Activated T-cell treated with anti-CD3 and anti-CD28 coated beads, Interleukin-2, amount 50 U/mL, for 24 hours (primary cell): ENCODE results near the gene SLC32A1.
A peak's percentile ranks its signal among the peaks of the same experiment; 100 is the strongest.

ENCODE experiments used
- DNase-seq: peaks from one replicate; pipeline ENCODE4 v3.0.0-alpha.2; 2020
- H3K27ac Mint-ChIP-seq: 2 replicates; pipeline ENCODE4 v1.8.0; 2020; ENCODE audit warnings: mild to moderate bottlenecking, mixed read lengths
- H3K27me3 Mint-ChIP-seq: 2 replicates; pipeline ENCODE4 v1.8.0; 2020; ENCODE audit warnings: mixed read lengths
- H3K36me3 Mint-ChIP-seq: 2 replicates; pipeline ENCODE4 v1.8.0; 2020; ENCODE audit warnings: low read depth, mixed read lengths
- H3K4me1 Mint-ChIP-seq: 2 replicates; pipeline ENCODE4 v1.8.0; 2020; ENCODE audit warnings: low read depth, mixed read lengths
- H3K4me3 Mint-ChIP-seq: 2 replicates; pipeline ENCODE4 v1.8.0; 2020; ENCODE audit warnings: mild to moderate bottlenecking, moderate library complexity, mixed read lengths
- H3K9me3 Mint-ChIP-seq: 2 replicates; pipeline ENCODE4 v1.8.0; 2020; ENCODE audit warnings: mixed read lengths

SLC32A1 gene

DNA sequence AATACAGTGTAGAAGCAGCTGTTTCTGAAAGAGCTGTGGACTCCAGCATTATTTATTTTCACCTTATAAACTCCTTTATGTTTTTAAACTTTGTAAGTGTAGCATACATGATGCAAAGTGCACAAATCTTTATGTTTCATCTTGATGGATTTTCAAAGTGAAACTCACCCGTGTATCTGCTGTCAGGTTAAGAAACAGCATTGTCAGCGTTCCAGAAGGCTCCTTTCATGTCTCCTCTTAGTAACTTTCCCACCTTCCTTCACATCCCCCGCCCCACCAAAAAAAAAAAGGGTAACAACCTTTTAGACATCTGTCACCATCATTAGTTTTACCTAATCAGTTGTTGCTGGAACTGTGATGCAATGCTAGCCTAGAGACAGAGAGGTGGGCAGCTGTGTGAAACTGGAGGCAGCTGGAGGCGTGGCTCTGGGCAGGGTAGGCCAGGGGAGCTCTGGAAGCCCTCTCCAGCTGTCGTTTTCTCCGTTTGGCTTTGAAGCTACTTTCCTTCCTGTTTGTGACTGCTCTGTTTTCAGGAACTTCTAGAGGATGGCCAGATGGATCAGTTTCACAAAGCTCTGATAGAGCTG is 31.1 kb downstream of the SLC32A1 start:
- Mint-ChIP-seq H3K9me3 (no peaks in the 10 kb centered on the region), H3K36me3 (peaks cover 91% of the 10 kb centered on the region), H3K27me3 (no peaks in the 10 kb centered on the region), H3K4me1 (peaks cover 6% of the 10 kb centered on the region), H3K4me3 (no peak overlapping the region), H3K27ac (peak overlapping the region; percentile 77)
- no peak for DNase-seq

DNA sequence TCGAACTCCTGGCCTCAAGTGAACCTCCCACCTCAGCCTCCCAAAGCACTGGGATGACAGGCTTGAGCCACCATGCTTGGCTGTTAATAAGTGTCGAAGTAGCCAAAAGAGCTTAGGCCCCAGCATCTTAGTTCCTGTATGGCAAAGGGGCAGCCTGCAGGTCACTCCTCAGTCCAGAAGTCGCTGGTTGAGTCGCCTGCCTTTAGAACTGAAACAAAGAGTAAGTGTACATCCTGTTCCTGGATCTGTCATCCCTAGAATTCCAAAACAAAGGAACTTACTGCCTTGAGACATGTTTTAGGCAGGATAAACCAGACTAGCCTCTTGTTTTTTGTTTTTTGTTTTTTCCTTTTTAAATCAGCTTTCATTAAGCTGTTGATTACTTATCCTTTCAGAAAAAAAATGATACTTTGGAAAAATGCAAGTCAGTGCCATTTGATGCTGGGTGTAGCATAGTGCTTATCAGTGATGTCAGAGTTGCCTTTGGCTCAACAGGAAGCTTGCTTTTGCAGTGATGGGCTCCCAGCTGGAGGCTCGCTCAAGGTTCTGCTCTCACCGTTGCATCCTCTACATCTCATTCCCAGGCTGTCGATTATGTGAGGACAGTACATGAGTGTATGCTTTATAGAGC is 33.0 kb downstream of the SLC32A1 start:
- DNase-seq = no peak
- Mint-ChIP-seq H3K4me1 (no peaks in the 10 kb centered on the region), H3K9me3 (no peaks in the 10 kb centered on the region), H3K4me3 (no peak overlapping the region), H3K27ac (no peak overlapping the region), H3K36me3 (peaks cover 94% of the 10 kb centered on the region), H3K27me3 (no peaks in the 10 kb centered on the region)

DNA sequence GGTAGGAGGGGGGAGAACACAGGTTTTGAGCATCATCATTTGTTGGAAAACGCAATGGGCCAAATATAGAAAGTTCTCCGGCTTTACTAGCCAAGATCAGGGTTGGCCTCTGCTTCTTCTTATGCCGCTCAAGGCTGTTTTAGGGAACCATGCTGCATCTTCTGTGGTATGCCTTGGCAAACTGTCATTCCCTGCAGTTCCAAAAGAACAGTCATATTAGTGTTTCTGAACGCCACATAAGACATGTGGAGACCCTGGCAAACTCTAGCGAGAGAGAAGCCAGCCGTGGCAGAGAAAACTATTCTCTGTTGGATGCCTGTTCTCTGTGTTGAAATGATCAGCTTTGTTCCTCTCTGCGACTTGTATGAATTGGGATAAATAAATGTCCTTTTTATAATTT is 34.8 kb downstream of the SLC32A1 start:
- H3K4me1 Mint-ChIP-seq = peaks cover 15% of the 10 kb centered on the region
- no peak overlapping the region for H3K27ac Mint-ChIP-seq
- no peak for DNase-seq
- no peak overlapping the region for H3K4me3 Mint-ChIP-seq
- peaks cover 94% of the 10 kb centered on the region for H3K36me3 Mint-ChIP-seq
- no peaks in the 10 kb centered on the region for H3K9me3 Mint-ChIP-seq
- H3K27me3 Mint-ChIP-seq = no peaks in the 10 kb centered on the region

DNA sequence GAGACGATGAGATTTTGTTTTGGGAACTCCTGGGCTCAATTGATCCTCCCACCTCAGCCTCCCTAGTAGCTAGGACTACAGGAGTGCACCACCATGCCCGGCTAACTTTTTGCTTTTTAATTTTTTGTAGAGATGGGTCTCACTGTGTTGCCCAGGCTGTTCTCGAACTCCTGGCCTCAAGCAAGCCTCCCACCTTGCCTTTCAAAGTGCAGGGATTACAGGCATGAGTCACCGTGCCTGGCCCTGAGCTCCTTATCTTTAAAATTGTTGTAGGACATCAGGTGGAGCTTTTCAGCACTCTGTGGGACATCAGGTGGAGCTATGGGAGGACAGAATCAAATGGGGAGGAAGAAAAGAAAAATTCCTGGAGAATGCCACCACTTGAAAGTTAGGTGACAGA is 36.7 kb downstream of the SLC32A1 start:
- no peak overlapping the region for H3K4me3 Mint-ChIP-seq
- H3K36me3 Mint-ChIP-seq = peaks cover 93% of the 10 kb centered on the region
- no peak for DNase-seq
- H3K27ac Mint-ChIP-seq = no peak overlapping the region
- H3K4me1 Mint-ChIP-seq = peaks cover 31% of the 10 kb centered on the region
- H3K9me3 Mint-ChIP-seq = no peaks in the 10 kb centered on the region
- no peaks in the 10 kb centered on the region for H3K27me3 Mint-ChIP-seq

DNA sequence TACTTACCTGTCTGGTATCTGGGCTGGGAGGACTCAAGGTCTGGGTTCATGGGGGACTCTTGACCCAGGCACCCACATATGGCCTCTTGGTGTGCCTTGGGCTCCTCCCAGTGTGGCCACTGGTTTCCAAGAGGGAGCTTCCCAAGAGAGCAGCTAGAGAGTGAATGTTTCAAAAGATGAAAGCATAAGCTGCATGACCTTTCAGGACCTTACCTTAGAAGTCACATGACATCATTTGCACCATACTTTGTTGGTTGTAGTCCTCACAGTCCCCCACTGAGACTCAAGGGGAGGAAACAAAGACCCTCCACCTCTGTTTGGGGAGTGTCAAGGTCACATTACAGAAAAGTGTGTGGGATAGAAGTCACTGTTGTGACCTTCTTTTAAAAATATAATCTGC is 37.9 kb downstream of the SLC32A1 start:
- peaks cover 93% of the 10 kb centered on the region for H3K36me3 Mint-ChIP-seq

DNA sequence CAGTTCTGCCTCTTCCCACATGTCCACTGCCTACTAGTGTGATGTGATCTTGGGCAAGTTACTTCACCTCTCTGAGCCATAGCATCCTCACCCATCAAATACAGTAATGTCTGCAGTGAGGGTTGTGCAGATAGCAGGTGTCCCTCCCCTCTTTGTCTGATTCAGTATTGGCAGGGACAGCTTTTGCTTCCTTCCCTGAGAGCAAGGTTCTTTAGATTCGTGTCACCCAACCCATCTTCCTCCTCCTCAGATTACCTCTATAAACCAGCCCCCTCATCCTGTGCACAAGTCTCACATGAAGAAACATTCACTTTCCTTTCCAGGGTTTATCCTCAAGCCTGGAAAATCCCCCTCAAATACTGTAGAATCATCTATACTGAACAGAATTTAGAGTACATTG is 39.3 kb downstream of the SLC32A1 start:
- no peak for DNase-seq

More for the DNA sequence above, 37.9 kb downstream of the SLC32A1 start:
- H3K4me1 Mint-ChIP-seq = peaks cover 31% of the 10 kb centered on the region
- H3K27ac Mint-ChIP-seq = peak overlapping the region; percentile 41
- no peaks in the 10 kb centered on the region for H3K9me3 Mint-ChIP-seq
- no peaks in the 10 kb centered on the region for H3K27me3 Mint-ChIP-seq
- H3K4me3 Mint-ChIP-seq = no peak overlapping the region
- DNase-seq = no peak

DNA sequence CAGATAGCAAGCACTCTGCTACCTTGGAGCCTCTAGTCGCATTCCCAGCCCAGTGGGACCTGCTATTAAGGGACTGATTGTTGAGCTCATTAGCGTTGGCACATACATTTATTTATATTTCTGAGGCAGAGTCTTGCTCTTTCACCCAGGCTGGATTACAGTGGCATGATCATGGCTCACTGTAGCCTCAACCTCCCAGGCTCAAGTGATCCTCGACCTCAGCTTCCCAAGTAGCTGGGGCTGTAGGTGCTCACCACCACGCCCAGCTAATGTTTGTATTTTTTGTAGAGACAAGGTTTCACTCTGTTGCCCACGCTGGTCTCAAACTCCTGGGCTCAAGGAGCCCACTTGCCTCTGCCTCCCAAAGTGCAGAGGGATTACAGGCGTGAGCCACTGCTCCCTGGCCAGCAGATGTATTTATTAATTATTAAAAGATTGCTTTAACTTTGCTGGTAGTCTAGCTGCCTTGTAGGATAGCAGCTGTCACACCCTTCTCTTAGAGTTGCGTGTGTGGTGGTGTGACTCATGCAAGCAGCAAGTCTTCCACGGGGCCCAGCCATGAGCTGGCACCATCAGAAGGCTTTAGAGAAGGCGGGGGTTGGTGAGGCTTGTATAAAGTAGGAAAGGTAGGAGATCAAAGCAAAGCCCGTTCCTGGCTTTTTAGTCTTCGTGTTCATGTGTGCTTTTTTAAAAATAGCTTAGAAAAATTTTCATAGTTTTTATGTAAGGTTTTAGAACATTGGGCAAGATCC is 40.5 kb downstream of the SLC32A1 start:
- Mint-ChIP-seq H3K4me1 (peaks cover 31% of the 10 kb centered on the region), H3K36me3 (peaks cover 95% of the 10 kb centered on the region), H3K9me3 (no peaks in the 10 kb centered on the region), H3K27ac (peak overlapping the region; percentile 61), H3K27me3 (no peaks in the 10 kb centered on the region), H3K4me3 (no peak overlapping the region)
- peak; percentile 56 for DNase-seq

More for the DNA sequence above, 39.3 kb downstream of the SLC32A1 start:
- H3K9me3 Mint-ChIP-seq = no peaks in the 10 kb centered on the region
- no peak overlapping the region for H3K4me3 Mint-ChIP-seq
- peaks cover 31% of the 10 kb centered on the region for H3K4me1 Mint-ChIP-seq
- H3K27me3 Mint-ChIP-seq = no peaks in the 10 kb centered on the region
- peak overlapping the region; percentile 27 for H3K27ac Mint-ChIP-seq
- H3K36me3 Mint-ChIP-seq = peaks cover 94% of the 10 kb centered on the region

DNA sequence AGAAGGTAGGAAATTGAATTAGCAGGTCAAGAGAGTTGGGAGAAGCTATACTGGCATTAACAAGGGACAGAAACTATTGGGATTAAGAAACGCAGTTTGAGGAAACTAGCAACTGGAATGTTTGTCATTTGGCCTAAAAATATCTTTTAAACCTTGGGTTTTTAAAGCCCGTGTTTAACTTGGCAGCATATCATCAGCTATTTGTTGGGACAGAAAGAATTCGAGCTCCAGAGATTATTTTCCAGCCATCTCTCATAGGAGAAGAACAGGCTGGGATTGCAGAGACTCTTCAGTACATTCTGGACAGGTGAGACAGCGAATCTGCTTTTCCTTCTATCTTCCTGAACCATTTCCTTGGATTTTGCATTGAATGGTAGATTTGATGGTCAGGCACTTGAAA is 41.8 kb downstream of the SLC32A1 start:
- H3K9me3 Mint-ChIP-seq = no peaks in the 10 kb centered on the region
- peak overlapping the region; percentile 9 for H3K27ac Mint-ChIP-seq
- peaks cover 31% of the 10 kb centered on the region for H3K4me1 Mint-ChIP-seq
- DNase-seq = no peak
- peaks cover 94% of the 10 kb centered on the region for H3K36me3 Mint-ChIP-seq
- no peak overlapping the region for H3K4me3 Mint-ChIP-seq
- H3K27me3 Mint-ChIP-seq = no peaks in the 10 kb centered on the region

DNA sequence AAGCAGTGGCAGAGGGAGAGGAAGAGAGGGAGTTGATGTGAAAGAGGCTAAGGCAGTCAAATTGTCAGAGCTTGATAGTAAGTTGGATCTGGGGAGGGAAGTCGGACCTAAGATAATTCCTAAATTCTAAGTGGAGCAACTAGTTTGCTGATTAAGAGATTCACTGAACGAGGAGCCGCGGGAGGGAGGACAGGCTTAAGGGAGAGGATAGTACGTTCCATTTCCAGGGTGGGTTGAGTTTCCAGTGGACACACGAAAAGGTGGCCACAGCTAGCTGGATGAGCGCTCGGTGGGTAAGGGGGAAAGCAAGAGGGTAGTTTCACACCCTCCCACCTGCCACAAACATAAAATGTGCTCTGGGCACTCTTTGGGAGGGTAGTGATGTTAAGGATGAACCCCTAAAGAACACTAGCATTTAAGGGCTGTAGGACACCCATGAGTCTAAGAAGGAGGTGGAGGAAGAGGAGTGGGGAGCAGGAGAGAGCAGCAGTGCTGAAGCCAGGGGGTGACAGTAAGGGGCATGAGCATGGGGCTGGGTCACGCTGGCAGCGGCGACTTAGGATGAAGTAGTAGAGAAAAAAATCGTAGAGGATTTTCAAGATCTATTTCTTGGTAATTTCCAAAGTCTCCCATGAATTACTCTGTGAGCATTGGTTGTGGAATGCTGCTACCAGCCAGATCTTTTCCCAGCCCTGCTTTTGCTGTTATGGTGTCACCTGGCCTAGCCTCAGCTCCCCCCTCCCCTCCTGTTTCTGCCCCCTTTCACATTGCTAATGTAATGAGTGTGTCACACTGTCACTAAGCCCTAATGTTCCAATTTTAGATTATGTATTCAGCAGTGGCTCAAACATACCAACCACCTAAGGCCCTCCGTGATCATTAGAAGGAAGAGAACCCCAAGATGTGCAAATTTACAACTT is 45.4 kb downstream of the SLC32A1 start:
- no peak for DNase-seq
- Mint-ChIP-seq H3K4me1 (peaks cover 10% of the 10 kb centered on the region), H3K4me3 (no peak overlapping the region), H3K9me3 (no peaks in the 10 kb centered on the region), H3K27ac (peak overlapping the region; percentile 9), H3K27me3 (no peaks in the 10 kb centered on the region), H3K36me3 (peaks cover 95% of the 10 kb centered on the region)

DNA sequence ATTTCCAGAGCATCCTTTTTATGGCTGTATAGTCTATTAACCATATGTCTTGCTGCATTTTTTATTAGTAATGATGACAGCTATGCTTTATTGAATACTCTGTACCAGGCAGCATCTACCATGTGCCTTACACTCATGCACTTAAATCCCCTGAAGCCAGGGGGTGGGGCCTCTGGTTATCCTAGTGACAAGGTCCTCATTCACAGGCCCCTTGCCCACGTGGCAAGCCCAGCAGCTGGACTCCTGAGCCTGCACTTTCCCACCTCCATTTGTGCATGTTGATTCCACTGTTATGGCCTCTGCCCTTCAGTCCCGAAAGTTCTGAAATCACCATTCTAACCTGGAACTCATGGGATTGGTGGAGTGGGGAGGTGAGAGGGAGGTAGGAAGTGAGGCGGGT is 46.3 kb downstream of the SLC32A1 start:
- no peak overlapping the region for H3K4me3 Mint-ChIP-seq
- no peaks in the 10 kb centered on the region for H3K27me3 Mint-ChIP-seq
- peaks cover 96% of the 10 kb centered on the region for H3K36me3 Mint-ChIP-seq
- H3K4me1 Mint-ChIP-seq = peaks cover 1% of the 10 kb centered on the region
- H3K9me3 Mint-ChIP-seq = no peaks in the 10 kb centered on the region
- H3K27ac Mint-ChIP-seq = no peak overlapping the region
- DNase-seq = no peak

DNA sequence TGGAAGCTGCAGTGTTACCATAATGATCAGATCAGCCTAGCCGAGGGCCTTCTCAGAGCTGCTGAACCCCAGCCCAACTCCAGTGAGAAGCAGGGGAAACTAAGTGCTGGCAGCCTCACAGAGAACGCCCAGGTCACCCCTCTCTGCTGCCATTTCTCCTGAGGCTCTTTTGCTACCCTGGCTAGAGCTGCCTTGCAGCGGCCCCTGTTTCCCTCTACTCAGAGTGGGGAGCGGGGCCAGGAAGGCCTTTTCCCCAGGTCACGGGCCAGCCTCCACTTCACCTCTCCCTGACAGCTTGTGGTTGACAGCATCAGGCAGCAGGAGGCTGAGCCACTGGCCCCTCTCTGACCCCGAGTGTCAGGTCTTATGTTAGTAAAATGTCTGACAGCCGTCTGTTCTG is 46.7 kb downstream of the SLC32A1 start:
- H3K27ac Mint-ChIP-seq = no peak overlapping the region
- DNase-seq = no peak
- peaks cover 96% of the 10 kb centered on the region for H3K36me3 Mint-ChIP-seq

DNA sequence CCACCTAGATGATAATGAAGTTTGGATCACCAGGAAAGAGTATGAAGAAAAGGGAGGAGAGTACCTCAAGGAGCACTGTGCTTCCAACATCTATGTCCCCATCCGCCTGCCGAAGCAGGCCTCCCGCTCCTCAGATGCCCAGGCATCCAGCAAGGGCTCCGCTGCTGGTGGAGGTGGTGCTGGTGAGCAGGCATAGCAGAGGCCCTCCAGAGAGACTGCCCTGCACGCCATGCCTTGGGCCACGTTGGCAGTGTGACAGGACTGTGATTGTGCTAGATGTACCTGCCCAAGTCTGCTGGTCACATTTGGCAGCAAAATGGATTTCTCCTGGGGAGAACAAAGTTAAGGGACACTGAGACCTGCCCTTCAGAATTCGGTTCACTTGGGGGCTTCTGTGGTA is 47.3 kb downstream of the SLC32A1 start:
- peaks cover 96% of the 10 kb centered on the region for H3K36me3 Mint-ChIP-seq
- H3K27ac Mint-ChIP-seq = no peak overlapping the region
- H3K4me3 Mint-ChIP-seq = no peak overlapping the region
- no peaks in the 10 kb centered on the region for H3K27me3 Mint-ChIP-seq
- H3K9me3 Mint-ChIP-seq = no peaks in the 10 kb centered on the region
- no peaks in the 10 kb centered on the region for H3K4me1 Mint-ChIP-seq
- DNase-seq = no peak

More for the DNA sequence above, 46.7 kb downstream of the SLC32A1 start:
- no peaks in the 10 kb centered on the region for H3K4me1 Mint-ChIP-seq
- H3K4me3 Mint-ChIP-seq = no peak overlapping the region
- H3K9me3 Mint-ChIP-seq = no peaks in the 10 kb centered on the region
- no peaks in the 10 kb centered on the region for H3K27me3 Mint-ChIP-seq

DNA sequence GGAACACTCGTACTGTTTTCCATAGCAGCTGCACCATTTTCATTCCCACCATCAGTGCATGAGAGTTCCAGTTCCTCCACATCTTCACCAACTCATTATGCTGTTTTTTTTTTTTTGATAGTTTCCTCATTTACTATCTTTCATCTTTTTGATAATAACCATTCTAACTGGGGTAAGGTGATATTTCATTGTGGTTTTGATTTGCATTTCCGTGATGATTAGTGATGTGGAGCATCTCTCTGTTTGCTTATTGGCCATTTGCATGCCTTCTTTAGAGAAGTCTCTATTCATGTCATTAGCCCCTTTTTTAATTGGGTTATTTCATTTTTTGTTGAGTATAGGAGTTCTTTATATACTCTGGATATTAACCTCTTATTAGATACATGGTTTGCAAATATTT is 49.9 kb downstream of the SLC32A1 start:
- Mint-ChIP-seq H3K4me3 (no peak overlapping the region), H3K9me3 (no peaks in the 10 kb centered on the region), H3K27ac (no peak overlapping the region), H3K4me1 (peaks cover 3% of the 10 kb centered on the region), H3K36me3 (peaks cover 81% of the 10 kb centered on the region), H3K27me3 (no peaks in the 10 kb centered on the region)
- no peak for DNase-seq

DNA sequence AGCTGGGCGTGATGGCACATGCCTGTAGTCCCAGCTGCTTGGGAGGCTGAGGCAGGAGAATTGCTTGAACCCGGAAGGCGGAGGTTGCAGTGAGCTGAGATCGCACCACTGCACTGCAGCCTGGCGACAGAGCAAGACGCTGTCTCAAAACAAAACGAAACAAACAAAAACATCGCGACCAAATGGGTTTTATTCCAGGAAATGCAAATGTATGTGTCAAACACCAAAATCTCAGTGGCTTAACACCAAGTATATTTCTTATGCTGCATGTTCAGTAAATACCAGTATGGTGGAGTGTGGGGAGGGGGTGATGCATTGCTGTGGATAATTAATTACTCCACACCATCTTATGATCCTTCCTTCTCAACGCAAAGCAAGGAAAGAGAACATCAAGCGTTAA is 52.1 kb downstream of the SLC32A1 start:
- H3K27ac Mint-ChIP-seq = no peak overlapping the region
- no peaks in the 10 kb centered on the region for H3K9me3 Mint-ChIP-seq
- H3K4me1 Mint-ChIP-seq = peaks cover 11% of the 10 kb centered on the region
- no peak overlapping the region for H3K4me3 Mint-ChIP-seq
- H3K27me3 Mint-ChIP-seq = no peaks in the 10 kb centered on the region
- no peak for DNase-seq
- peaks cover 60% of the 10 kb centered on the region for H3K36me3 Mint-ChIP-seq
